PC-9 (cell line): ENCODE measurements around the gene TRAPPC3. TPM values are rescaled to one million over a fixed set of nuclear protein-coding genes. Genes with fewer than 3 reads are reported as not detected.

Experiments
- BruUV-seq: library from RNA; stranded (reverse); fragments of 400-500 nt; replicated peaks from 2 replicates; lab custom pipeline; 2021; lab: Mats Ljungman, UMichigan
- CTCF ChIA-PET: fragments of 300-600 bp; sonication (Branson Sonifier 250); formaldehyde crosslinking; loops from one replicate; lab custom pipeline; 2022; ENCODE audit warnings: antibody characterized with exemption; lab: Charles Lee
- POLR2A ChIA-PET: fragments of 300-600 bp; sonication (Branson Sonifier 250); formaldehyde crosslinking; loops from one replicate; lab custom pipeline; 2022; ENCODE audit warnings: antibody characterized with exemption; ENCODE audit not compliant: unreplicated experiment; lab: Charles Lee
- DNase-seq, 2 experiments: peaks; one replicate each; pipeline versions ENCODE4 v3.0.0 to v3.0.0-alpha.2; 2015 to 2022; ENCODE audit warnings: mixed read lengths in 1 of 2
- H2AFZ ChIP-seq: fragments of 200-600 bp; sonication (generic); 2 replicates; pipeline ENCODE4 v1.8.1; 2017; ENCODE audit warnings: antibody characterized with exemption
- H3F3A ChIP-seq: fragments of 200-600 bp; sonication (generic); 2 replicates; pipeline ENCODE4 v1.8.1; 2017; ENCODE audit warnings: antibody characterized with exemption, mild to moderate bottlenecking, low read depth; ENCODE audit not compliant: insufficient read depth
- H3K27ac ChIP-seq: fragments of 200-600 bp; sonication (generic); 2 replicates; pipeline ENCODE4 v1.6.1; 2016; ENCODE audit warnings: mixed run types
- H3K27me3 ChIP-seq: fragments of 200-600 bp; sonication (generic); 2 replicates; pipeline ENCODE4 v1.6.1; 2016; ENCODE audit warnings: low read depth, mixed run types; ENCODE audit not compliant: insufficient read depth
- H3K36me3 ChIP-seq: fragments of 200-600 bp; sonication (generic); 2 replicates; pipeline ENCODE4 v1.6.1; 2016; ENCODE audit warnings: low read depth, mixed run types
- H3K4me1 ChIP-seq: fragments of 200-600 bp; sonication (generic); replicated peaks from 2 replicates; pipeline ENCODE4 v1.6.1; 2016; ENCODE audit warnings: mixed run types; ENCODE audit not compliant: insufficient read depth
- H3K4me2 ChIP-seq: fragments of 200-600 bp; sonication (generic); 2 replicates; pipeline ENCODE4 v1.6.1; 2017; ENCODE audit warnings: mixed run types
- H3K4me3 ChIP-seq: fragments of 200-600 bp; sonication (generic); 2 replicates; pipeline ENCODE4 v1.6.1; 2016; ENCODE audit warnings: mixed run types
- H3K79me2 ChIP-seq: fragments of 200-600 bp; sonication (generic); 2 replicates; pipeline ENCODE4 v1.6.1; 2017; ENCODE audit warnings: low read depth, mixed run types
- H3K9me2 ChIP-seq: fragments of 200-600 bp; sonication (generic); 2 replicates; pipeline ENCODE4 v1.8.1; 2017; ENCODE audit warnings: mild to moderate bottlenecking; ENCODE audit not compliant: insufficient read depth
- H3K9me3 ChIP-seq: fragments of 200-600 bp; sonication (generic); 2 replicates; pipeline ENCODE4 v1.8.1; 2016; ENCODE audit warnings: low read depth; ENCODE audit not compliant: insufficient read depth
- H4K20me1 ChIP-seq: fragments of 200-600 bp; sonication (generic); 2 replicates; pipeline ENCODE4 v1.8.1; 2017; ENCODE audit not compliant: insufficient read depth
- CTCF ChIP-seq: fragments of 200-600 bp; sonication (generic); conservative IDR thresholded peaks from 2 replicates; pipeline ENCODE4 v1.6.1; 2017; ENCODE audit warnings: mixed run types, antibody characterized with exemption, mild to moderate bottlenecking, moderate library complexity
- EZH2 ChIP-seq: fragments of 200-600 bp; sonication (generic); IDR thresholded peaks from 2 replicates; pipeline ENCODE4 v1.8.0; 2017; ENCODE audit warnings: antibody characterized with exemption, low read depth
- intact Hi-C: fragments of 100-400 bp; cut with micrococcal nuclease; formaldehyde crosslinking; loops from one replicate; pipeline ENCODE4 v1.10.0; 2022; ENCODE audit not compliant: unreplicated experiment
- total RNA-seq: library from RNA; stranded (reverse); gene quantifications from 2 replicates; pipeline ENCODE4 v1.2.3, GENCODE V29; 2021

TRAPPC3 gene
- total RNA-seq, 1 experiment from 2014 or later, result 116 TPM

- ChIA-PET POLR2A (no interaction called here), CTCF (no interaction called here)
- no peak for DNase-seq
- Histone ChIP-seq H4K20me1 (no peaks in the 10 kb centered on the region; the same call in 1 of the 2 replicates), H2AFZ (no peak overlapping the region), H3K9me2 (no peaks in the 10 kb centered on the region), H3K4me3 (no peak overlapping the region), H3K27me3 (no peaks in the 10 kb centered on the region), H3K9me3 (no peaks in the 10 kb centered on the region), H3F3A (peaks cover 6% of the 10 kb centered on the region; the same call in 1 of the 2 replicates), H3K27ac (no peak overlapping the region), H3K4me1 (peaks cover 11% of the 10 kb centered on the region), H3K4me2 (no peak overlapping the region), H3K79me2 (0 out of 2 replicates have a peak, but pooled peaks cover 6% of the 10 kb centered on the region), H3K36me3 (peaks cover 19% of the 10 kb centered on the region)
- no peak for TF ChIP-seq CTCF
- no peak for TF ChIP-seq EZH2
- intact Hi-C loops, result no loop called here
- no TSS peak for BruUV-seq
Observed at GRCh38 chr1:36176106-36176949, 27.0 kb upstream of the TRAPPC3 start.

- H3K9me3 ChIP-seq, result no peaks in the 10 kb centered on the region
- peaks cover 5% of the 10 kb centered on the region; the same call in 1 of the 2 replicates for H3F3A ChIP-seq
- H3K27ac ChIP-seq, result no peak overlapping the region
- DNase-seq, result no peak
- H3K4me2 ChIP-seq, result no peak overlapping the region
- intact Hi-C loops, result no loop called here
- CTCF ChIA-PET, result no interaction called here
- peaks cover 11% of the 10 kb centered on the region for H3K4me1 ChIP-seq
- no TSS peak for BruUV-seq
- no peaks in the 10 kb centered on the region; the same call in 1 of the 2 replicates for H4K20me1 ChIP-seq
- peaks cover 21% of the 10 kb centered on the region for H3K36me3 ChIP-seq
- H2AFZ ChIP-seq, result no peak overlapping the region
- H3K9me2 ChIP-seq, result no peaks in the 10 kb centered on the region
- no peaks in the 10 kb centered on the region for H3K27me3 ChIP-seq
- TF ChIP-seq CTCF (no peak), EZH2 (no peak)
- H3K79me2 ChIP-seq, result peaks cover 6% of the 10 kb centered on the region; the same call in 1 of the 2 replicates
- POLR2A ChIA-PET, result no interaction called here
- H3K4me3 ChIP-seq, result no peak overlapping the region
Observed at GRCh38 chr1:36175137-36176095, 26.1 kb upstream of the TRAPPC3 start.

- Histone ChIP-seq H3K9me3 (no peaks in the 10 kb centered on the region), H3K9me2 (no peaks in the 10 kb centered on the region), H3K27me3 (no peaks in the 10 kb centered on the region), H4K20me1 (peaks cover 4% of the 10 kb centered on the region; the same call in 1 of the 2 replicates), H3K27ac (no peak overlapping the region), H3K36me3 (peaks cover 26% of the 10 kb centered on the region), H3K4me3 (no peak overlapping the region), H3K79me2 (peaks cover 10% of the 10 kb centered on the region), H3F3A (peaks cover 5% of the 10 kb centered on the region; the same call in 1 of the 2 replicates), H3K4me1 (peaks cover 11% of the 10 kb centered on the region), H2AFZ (no peak overlapping the region), H3K4me2 (no peak overlapping the region)
- ChIA-PET CTCF (interaction anchor here (0.6 kb wide), 1 partner anchor 15 kb away, joined by 3 read pairs; no protein-coding TSS in a partner anchor), POLR2A (no interaction called here)
- TF ChIP-seq EZH2, result no peak
- TF ChIP-seq CTCF, result no peak
- intact Hi-C loops, result no loop called here
- no TSS peak for BruUV-seq
- no peak for DNase-seq
Observed at GRCh38 chr1:36174713-36175112, 25.4 kb upstream of the TRAPPC3 start.
